ENCODE measurements around the gene KLHL17.
A peak's percentile ranks its signal among the peaks of the same experiment; 100 is the strongest.

KLHL17 gene

GRCh38 chr1:936348-937264 is 23.8 kb upstream of the KLHL17 start:
- POLR2A ChIA-PET (ENCODE audit: low non-redundant PET): no interaction called here
- no peak for DNase-seq (ENCODE audit: low spot score)
- CTCF ChIA-PET: interaction anchor here (2.4 kb wide), 1 partner anchor 31 kb away, joined by 53 read pairs; no protein-coding TSS in a partner anchor
- TF ChIP-seq CTCF (conservative IDR thresholded peaks at IDR 0.05; ENCODE audit: low read depth): no peak
- H3K27ac ChIP-seq: no peak overlapping the region

GRCh38 chr1:937521-937920 is 22.9 kb upstream of the KLHL17 start:
- TF ChIP-seq CTCF (conservative IDR thresholded peaks at IDR 0.05; ENCODE audit: low read depth): no peak
- no peak for DNase-seq (ENCODE audit: low spot score)
- H3K27ac ChIP-seq: no peak overlapping the region
- ChIA-PET POLR2A (ENCODE audit: low non-redundant PET) (interaction anchor here (1.0 kb wide), 1 partner anchor 26 kb away, joined by 4 read pairs; no protein-coding TSS in a partner anchor), CTCF (interaction anchor here (0.6 to 2.5 kb wide), 11 partner anchors 9 to 61 kb away, joined by 3 to 53 read pairs (median 6); partner anchors contain the start of genes NOC2L and SAMD11)

- CTCF ChIA-PET: interaction anchor here (0.5 to 2.5 kb wide), 13 partner anchors 10 to 69 kb away, joined by 3 to 53 read pairs (median 6); partner anchors contain the start of genes NOC2L and SAMD11
- POLR2A ChIA-PET (ENCODE audit: low non-redundant PET): interaction anchor here (0.6 to 1.0 kb wide), 2 partner anchors 27 to 34 kb away, joined by 3 to 4 read pairs; no protein-coding TSS in a partner anchor
- DNase-seq (ENCODE audit: low spot score): peak; percentile 49
- no peak overlapping the region for H3K27ac ChIP-seq
- peak; percentile 71 for TF ChIP-seq CTCF (conservative IDR thresholded peaks at IDR 0.05; ENCODE audit: low read depth)
Measured at GRCh38 chr1:938088-938683, 22.2 kb upstream of the KLHL17 start.

- POLR2A ChIA-PET (ENCODE audit: low non-redundant PET): interaction anchor here (0.6 to 1.0 kb wide), 2 partner anchors 28 to 34 kb away, joined by 3 to 4 read pairs; no protein-coding TSS in a partner anchor
- CTCF ChIA-PET: interaction anchor here (0.5 to 5.4 kb wide), 14 partner anchors 10 to 387 kb away, joined by 3 to 53 read pairs (median 6); partner anchors contain the start of genes NOC2L and SAMD11
- no peak overlapping the region for H3K27ac ChIP-seq
- TF ChIP-seq CTCF (conservative IDR thresholded peaks at IDR 0.05; ENCODE audit: low read depth): no peak
- DNase-seq (ENCODE audit: low spot score): no peak
Measured at GRCh38 chr1:938711-939489, 21.5 kb upstream of the KLHL17 start.

- H3K27ac ChIP-seq: no peak overlapping the region
- ChIA-PET CTCF (interaction anchor here (0.6 to 5.4 kb wide), 6 partner anchors 17 to 386 kb away, joined by 3 to 27 read pairs (median 6); partner anchors contain the start of gene NOC2L), POLR2A (ENCODE audit: low non-redundant PET) (no interaction called here)
- no peak for TF ChIP-seq CTCF (conservative IDR thresholded peaks at IDR 0.05; ENCODE audit: low read depth)
- no peak for DNase-seq (ENCODE audit: low spot score)
Measured at GRCh38 chr1:939511-940106, 20.8 kb upstream of the KLHL17 start.

Data from RWPE1 (cell line).